Measurements from ENCODE around the gene SELENOV. TPM values are rescaled to one million over a fixed set of nuclear protein-coding genes. Genes with fewer than 3 reads are reported as not detected.

Gene SELENOV
- total RNA-seq, 1 donor from 2014 or later, result not detected

- peak overlapping the region; percentile 88 for H3K27ac Mint-ChIP-seq (ENCODE audit: unreplicated experiment)
- H3K9me3 Mint-ChIP-seq (ENCODE audit: low read depth), result no peaks in the 10 kb centered on the region
Measured at GRCh38 chr19:39481229-39481545, 33.8 kb upstream of the SELENOV start.

GRCh38 chr19:39481676-39482075 lies 33.3 kb upstream of the SELENOV start:
- Mint-ChIP-seq H3K27ac (ENCODE audit: unreplicated experiment) (peak overlapping the region; percentile 88), H3K4me1 (ENCODE audit: low read depth) (peaks cover 21% of the 10 kb centered on the region), H3K4me3 (ENCODE audit: unreplicated experiment) (peak overlapping the region; percentile 90), H3K27me3 (ENCODE audit: low read depth) (no peaks in the 10 kb centered on the region), H3K9me3 (ENCODE audit: low read depth) (no peaks in the 10 kb centered on the region), H3K36me3 (ENCODE audit: low read depth) (peaks cover 7% of the 10 kb centered on the region)
- no peak for DNase-seq (ENCODE audit: low spot score)
- TF ChIP-seq CTCF (IDR thresholded peaks at IDR 0.05), result no peak

More at GRCh38 chr19:39481229-39481545, 33.8 kb upstream of the SELENOV start:
- H3K4me1 Mint-ChIP-seq (ENCODE audit: low read depth), result peaks cover 21% of the 10 kb centered on the region
- H3K4me3 Mint-ChIP-seq (ENCODE audit: unreplicated experiment), result peak overlapping the region; percentile 90
- no peak for DNase-seq (ENCODE audit: low spot score)
- no peak for TF ChIP-seq CTCF (IDR thresholded peaks at IDR 0.05)
- no peaks in the 10 kb centered on the region for H3K27me3 Mint-ChIP-seq (ENCODE audit: low read depth)
- peaks cover 8% of the 10 kb centered on the region for H3K36me3 Mint-ChIP-seq (ENCODE audit: low read depth)

GRCh38 chr19:39483141-39483540 lies 31.8 kb upstream of the SELENOV start:
- H3K36me3 Mint-ChIP-seq (ENCODE audit: low read depth), result peaks cover 11% of the 10 kb centered on the region
- H3K27me3 Mint-ChIP-seq (ENCODE audit: low read depth), result no peaks in the 10 kb centered on the region
- no peak for TF ChIP-seq CTCF (IDR thresholded peaks at IDR 0.05)
- no peaks in the 10 kb centered on the region for H3K9me3 Mint-ChIP-seq (ENCODE audit: low read depth)
- H3K27ac Mint-ChIP-seq (ENCODE audit: unreplicated experiment), result no peak overlapping the region
- no peak for DNase-seq (ENCODE audit: low spot score)
- H3K4me1 Mint-ChIP-seq (ENCODE audit: low read depth), result peaks cover 21% of the 10 kb centered on the region
- no peak overlapping the region for H3K4me3 Mint-ChIP-seq (ENCODE audit: unreplicated experiment)

GRCh38 chr19:39489756-39490155 lies 25.2 kb upstream of the SELENOV start:
- no peak for TF ChIP-seq CTCF (IDR thresholded peaks at IDR 0.05)
- H3K36me3 Mint-ChIP-seq (ENCODE audit: low read depth), result peaks cover 25% of the 10 kb centered on the region
- no peak overlapping the region for H3K4me3 Mint-ChIP-seq (ENCODE audit: unreplicated experiment)
- no peaks in the 10 kb centered on the region for H3K27me3 Mint-ChIP-seq (ENCODE audit: low read depth)
- no peak overlapping the region for H3K27ac Mint-ChIP-seq (ENCODE audit: unreplicated experiment)
- DNase-seq (ENCODE audit: low spot score), result no peak
- H3K9me3 Mint-ChIP-seq (ENCODE audit: low read depth), result no peaks in the 10 kb centered on the region
- H3K4me1 Mint-ChIP-seq (ENCODE audit: low read depth), result no peaks in the 10 kb centered on the region

GRCh38 chr19:39492225-39492624 lies 22.7 kb upstream of the SELENOV start:
- Mint-ChIP-seq H3K4me3 (ENCODE audit: unreplicated experiment) (no peak overlapping the region), H3K27me3 (ENCODE audit: low read depth) (peaks cover 8% of the 10 kb centered on the region), H3K9me3 (ENCODE audit: low read depth) (no peaks in the 10 kb centered on the region), H3K36me3 (ENCODE audit: low read depth) (peaks cover 17% of the 10 kb centered on the region), H3K27ac (ENCODE audit: unreplicated experiment) (no peak overlapping the region), H3K4me1 (ENCODE audit: low read depth) (no peaks in the 10 kb centered on the region)
- TF ChIP-seq CTCF (IDR thresholded peaks at IDR 0.05), result no peak
- DNase-seq (ENCODE audit: low spot score), result no peak

Data from chondrocyte (in vitro differentiated cells).